Breast epithelium (tissue), 4 donors: ENCODE measurements around the gene AMBP. TPM values are rescaled to one million over a fixed set of nuclear protein-coding genes. Genes with fewer than 3 reads are reported as not detected.

ENCODE experiments used
- DNase-seq, 2 donors: peaks; one replicate each; pipeline ENCODE4 v3.0.0-alpha.2; 2019; ENCODE audit warnings: low spot score in 2 of 2
- H3K27ac ChIP-seq, 2 donors: fragments of 200-600 bp; sonication (generic) in 1 of 2; one replicate each; pipeline ENCODE4 v1.5.1; 2016 to 2019; ENCODE audit warnings: mild to moderate bottlenecking in 1 of 2
- H3K27me3 ChIP-seq, 2 donors: fragments of 200-600 bp; sonication (generic) in 1 of 2; one replicate each; pipeline versions ENCODE4 v1.5.1 to v1.6.0; 2017 to 2019; ENCODE audit warnings: control low read depth in 1 of 2, mild to moderate bottlenecking in 1 of 2
- H3K36me3 ChIP-seq: fragments of 200-600 bp; one replicate; pipeline ENCODE4 v1.5.1; 2019
- H3K4me1 ChIP-seq, 2 donors: fragments of 200-600 bp; sonication (generic); one replicate each; pipeline ENCODE4 v1.5.1; 2016 to 2019; ENCODE audit warnings: control low read depth in 1 of 2
- H3K4me3 ChIP-seq, 3 donors: fragments of 200-600 bp; sonication (generic); 1 replicate in 2 of 3; 2 replicates in 1 of 3; pipeline ENCODE4 v1.5.1; 2016 to 2019; ENCODE audit warnings: mild to moderate bottlenecking in 3 of 3, moderate library complexity in 2 of 3
- H3K9me3 ChIP-seq, 2 donors: fragments of 200-600 bp; sonication (generic) in 1 of 2; one replicate each; pipeline ENCODE4 v1.5.1; 2016 to 2019; ENCODE audit warnings: control low read depth in 1 of 2
- CTCF ChIP-seq, 3 donors: fragments of 450-650 bp; IDR thresholded peaks; one replicate each; pipeline ENCODE4 v1.5.1; 2016 to 2017; ENCODE audit warnings: antibody characterized with exemption in 3 of 3, mild to moderate bottlenecking in 3 of 3, moderate library complexity in 3 of 3
- POLR2A ChIP-seq: fragments of 450-650 bp; IDR thresholded peaks from one replicate; pipeline ENCODE4 v1.6.1; 2016; ENCODE audit warnings: antibody characterized with exemption, mild to moderate bottlenecking, moderate library complexity
- POLR2AphosphoS5 ChIP-seq, 3 donors: sonication (generic); formaldehyde crosslinking; IDR thresholded peaks; one replicate each; pipeline ENCODE4 v1.6.1; 2017; ENCODE audit warnings: antibody characterized with exemption in 3 of 3
- intact Hi-C: fragments of 100-400 bp; cut with DNase I; formaldehyde crosslinking; loops from one replicate; pipeline ENCODE4 v1.15.1; 2023; ENCODE audit warnings: low total_unique reads
- total RNA-seq, 3 donors: library from RNA; depleted of rRNA; stranded (reverse); fragments of >200 nt; gene quantifications; one replicate each; pipeline ENCODE4 v1.1.0, GENCODE V29; 2016

The AMBP gene
- total RNA-seq, 3 donors from 2014 or later = 0.66 TPM; not detected in 2

GRCh38 chr9:114034661-114035062 is 43.4 kb downstream of the AMBP start:
- peak in 1 of 2 donors; percentile 7 for DNase-seq
- no peak overlapping the region for H3K27ac ChIP-seq
- H3K4me1 ChIP-seq = no peaks in the 10 kb centered on the region
- intact Hi-C loops = no loop called here
- H3K27me3 ChIP-seq = no peaks in the 10 kb centered on the region
- no peaks in the 10 kb centered on the region for H3K36me3 ChIP-seq
- no peak overlapping the region for H3K4me3 ChIP-seq
- TF ChIP-seq CTCF (IDR thresholded peaks at IDR 0.05) = no peak
- no peak for TF ChIP-seq POLR2AphosphoS5 (IDR thresholded peaks at IDR 0.05)
- no peak for TF ChIP-seq POLR2A
- H3K9me3 ChIP-seq = no peaks in the 10 kb centered on the region

- H3K36me3 ChIP-seq = no peaks in the 10 kb centered on the region
- H3K27ac ChIP-seq = no peak overlapping the region
- TF ChIP-seq POLR2AphosphoS5 (IDR thresholded peaks at IDR 0.05) (no peak), CTCF (IDR thresholded peaks at IDR 0.05) (no peak), POLR2A (no peak)
- intact Hi-C loops = no loop called here
- DNase-seq = peak in 1 of 2 donors; percentile 10
- no peaks in the 10 kb centered on the region for H3K27me3 ChIP-seq
- no peaks in the 10 kb centered on the region for H3K4me1 ChIP-seq
- no peaks in the 10 kb centered on the region for H3K9me3 ChIP-seq
- no peak overlapping the region for H3K4me3 ChIP-seq
Observed at GRCh38 chr9:114034196-114034595, 43.9 kb downstream of the AMBP start.

- Histone ChIP-seq H3K4me3 (no peak overlapping the region), H3K27ac (no peak overlapping the region), H3K9me3 (no peaks in the 10 kb centered on the region), H3K27me3 (no peaks in the 10 kb centered on the region), H3K36me3 (no peaks in the 10 kb centered on the region), H3K4me1 (no peaks in the 10 kb centered on the region)
- no peak for TF ChIP-seq POLR2A
- TF ChIP-seq POLR2AphosphoS5 (IDR thresholded peaks at IDR 0.05) = no peak
- TF ChIP-seq CTCF (IDR thresholded peaks at IDR 0.05) = peak in 1 of 3 donors; percentile 18
- intact Hi-C loops = no loop called here
- DNase-seq = peak in 1 of 2 donors; percentile 43
Observed at GRCh38 chr9:114033397-114034103, 44.5 kb downstream of the AMBP start.

GRCh38 chr9:114031948-114032840 is 45.9 kb downstream of the AMBP start:
- Histone ChIP-seq H3K4me1 (no peaks in the 10 kb centered on the region), H3K4me3 (no peak overlapping the region), H3K27ac (no peak overlapping the region), H3K9me3 (no peaks in the 10 kb centered on the region), H3K36me3 (no peaks in the 10 kb centered on the region), H3K27me3 (no peaks in the 10 kb centered on the region)
- intact Hi-C loops = no loop called here
- no peak for TF ChIP-seq CTCF (IDR thresholded peaks at IDR 0.05)
- DNase-seq = peak in 1 of 2 donors; percentile 27

- intact Hi-C loops = no loop called here
- no peaks in the 10 kb centered on the region for H3K27me3 ChIP-seq
- peak in 1 of 2 donors; percentile 24 for DNase-seq
Observed at GRCh38 chr9:114031037-114031630, 47.0 kb downstream of the AMBP start.

More at GRCh38 chr9:114031037-114031630, 47.0 kb downstream of the AMBP start:
- no peaks in the 10 kb centered on the region for H3K4me1 ChIP-seq
- H3K27ac ChIP-seq = no peak overlapping the region
- no peak for TF ChIP-seq POLR2AphosphoS5 (IDR thresholded peaks at IDR 0.05)
- H3K36me3 ChIP-seq = no peaks in the 10 kb centered on the region
- H3K4me3 ChIP-seq = no peak overlapping the region
- H3K9me3 ChIP-seq = no peaks in the 10 kb centered on the region
